Mesenteric fat pad (tissue), 1 donor: ENCODE measurements around the gene NDST3. TPM values are rescaled to one million over a fixed set of nuclear protein-coding genes. Genes with fewer than 3 reads are reported as not detected.

Experiments
- DNase-seq: peaks from one replicate; pipeline ENCODE4 v3.0.0-alpha.2; 2020; ENCODE audit warnings: low spot score
- long read RNA-seq: library from polyadenylated mRNA; unstranded; transcript quantifications from one replicate; pipeline ENCODE4 v2.0.0, GENCODE V29; 2020
- total RNA-seq: library from RNA; stranded (reverse); fragmentation: NEBNext Ultra II Directional; extraction: Animal tissue kit (Norgen Biotek cat#: 25700); gene quantifications from one replicate; pipeline ENCODE4 v1.2.1, GENCODE V29; 2021
- donor health status: DM: yes; HTN: yes; CAD: no.

Gene NDST3
- not detected for total RNA-seq
- long read RNA-seq = 0 reads

DNA sequence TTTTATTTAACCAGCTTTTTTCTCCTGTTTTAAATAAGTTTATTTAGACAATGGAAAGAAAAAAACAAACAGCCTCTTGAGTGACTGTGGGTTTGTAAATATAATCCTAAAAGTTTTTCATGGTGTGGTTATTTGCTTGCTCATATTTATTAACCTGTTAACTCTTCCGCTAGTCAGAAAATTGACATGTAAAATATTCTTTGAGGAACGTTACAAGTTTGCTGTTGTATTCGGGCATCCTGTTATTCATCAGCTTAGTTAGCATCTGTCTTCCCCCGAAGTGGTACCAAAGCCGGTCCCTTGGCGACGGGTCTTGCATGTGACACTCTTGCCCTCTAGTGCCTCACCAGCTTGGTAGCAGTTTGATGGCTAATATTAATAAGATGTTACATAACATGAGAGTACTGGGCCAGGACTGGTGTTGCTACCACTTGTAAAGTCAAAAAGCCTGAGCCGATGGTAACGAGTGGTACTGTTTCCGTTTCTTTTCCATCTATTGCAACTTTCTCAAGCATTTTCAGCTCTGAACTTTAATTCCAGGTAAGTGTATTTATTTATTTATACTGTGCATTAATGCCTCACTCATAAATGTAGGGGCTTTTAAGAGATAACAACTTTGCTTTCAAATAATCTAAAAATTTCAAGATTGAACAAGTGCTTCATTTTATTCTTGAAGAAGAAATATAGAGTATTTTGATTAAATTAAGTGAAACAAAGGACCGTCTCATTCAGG lies at the start of gene NDST3:
Gene NDST3 (plus strand): TSS at position 434 of the 733 bp plus-strand sequence. CDS start 19,425 bp downstream, outside the sequence.
- DNase-seq = no peak

DNA sequence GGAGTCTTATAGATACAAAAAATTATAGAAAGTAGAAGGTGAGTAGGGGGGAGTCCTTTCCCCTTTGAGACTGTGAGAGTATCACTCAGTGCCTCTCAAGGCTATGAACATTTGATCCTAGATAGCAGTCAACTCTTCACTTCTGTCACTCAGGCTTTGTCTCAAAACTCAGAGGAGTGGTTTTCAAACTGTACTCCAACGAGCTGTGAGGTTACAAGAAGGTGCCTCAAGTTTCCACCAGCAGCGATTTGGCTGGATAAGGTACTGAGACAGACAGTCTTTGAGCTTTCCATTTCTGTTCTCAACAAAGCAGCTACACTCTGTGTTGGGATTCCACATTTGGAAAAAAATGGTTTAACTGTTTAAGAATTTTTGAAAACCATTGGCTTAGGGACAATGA lies 48.0 kb upstream of the NDST3 start:
- no peak for DNase-seq

DNA sequence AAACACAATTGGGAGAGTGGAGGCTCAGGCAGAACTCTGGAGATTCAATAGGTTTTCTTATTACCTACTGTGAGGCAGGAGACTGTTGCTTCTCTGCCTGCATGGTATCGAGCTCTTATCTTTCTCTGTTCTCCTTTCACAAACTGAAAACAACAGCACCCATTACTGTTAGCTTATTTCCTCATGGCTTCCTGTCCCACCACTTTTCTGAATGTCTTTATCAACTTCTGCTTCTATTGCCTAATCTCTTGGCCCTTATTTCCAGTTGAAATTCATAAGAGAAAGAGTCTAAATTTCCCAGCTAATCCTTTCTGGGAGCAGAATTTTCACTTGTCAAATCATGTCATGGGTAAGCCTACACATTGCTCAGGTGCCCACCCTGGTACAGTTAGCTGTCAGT lies 46.8 kb upstream of the NDST3 start:
- no peak for DNase-seq

GRCh38 chr4:117996891-117997290 lies 37.4 kb upstream of the NDST3 start:
- no peak for DNase-seq

DNA sequence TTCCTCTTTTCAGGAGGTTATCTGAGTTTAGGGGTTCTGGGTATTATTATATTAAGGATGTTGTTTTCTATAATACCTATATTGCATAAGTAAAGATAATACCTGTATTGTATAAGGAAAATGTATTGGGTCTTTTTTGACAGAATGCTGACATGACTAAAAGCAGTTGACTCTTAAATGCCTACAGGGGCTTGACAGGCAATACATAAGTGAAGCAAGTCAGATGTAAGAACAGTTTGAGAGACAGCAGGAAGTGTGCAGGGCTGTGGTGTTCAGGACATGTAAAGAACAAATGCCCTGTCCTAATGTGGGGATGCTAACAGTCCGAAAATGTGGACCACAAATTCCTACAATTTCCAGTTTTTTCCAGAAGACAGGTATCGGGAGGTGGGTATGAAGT lies 30.2 kb upstream of the NDST3 start:
- DNase-seq = no peak

- DNase-seq = no peak
Observed at GRCh38 chr4:118005883-118006282, 28.4 kb upstream of the NDST3 start.

- no peak for DNase-seq
Observed at GRCh38 chr4:118012142-118012541, 22.1 kb upstream of the NDST3 start.

GRCh38 chr4:118014831-118015230 lies 19.5 kb upstream of the NDST3 start:
- DNase-seq = no peak

- no peak for DNase-seq
Observed at GRCh38 chr4:118018381-118019145, 15.7 kb upstream of the NDST3 start.

DNA sequence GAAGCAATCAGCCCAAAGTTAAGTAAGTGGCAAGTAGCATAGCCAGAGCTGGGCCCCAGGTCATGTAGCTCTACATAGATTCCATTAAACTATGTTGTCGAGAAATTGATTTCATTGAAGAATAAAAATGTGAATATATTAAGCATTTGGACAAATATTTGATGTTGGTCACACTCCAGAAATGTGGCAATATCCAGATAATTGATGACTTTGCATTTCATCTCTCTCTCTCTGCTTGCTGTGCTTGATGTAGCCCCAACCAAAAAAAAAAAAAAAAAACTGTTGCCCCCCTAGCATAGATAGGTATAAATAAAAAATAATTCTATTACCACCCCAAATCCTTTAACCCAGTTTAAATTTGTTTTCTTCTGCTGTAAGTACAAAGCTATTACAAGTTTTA lies 7.5 kb upstream of the NDST3 start:
- DNase-seq = no peak

DNA sequence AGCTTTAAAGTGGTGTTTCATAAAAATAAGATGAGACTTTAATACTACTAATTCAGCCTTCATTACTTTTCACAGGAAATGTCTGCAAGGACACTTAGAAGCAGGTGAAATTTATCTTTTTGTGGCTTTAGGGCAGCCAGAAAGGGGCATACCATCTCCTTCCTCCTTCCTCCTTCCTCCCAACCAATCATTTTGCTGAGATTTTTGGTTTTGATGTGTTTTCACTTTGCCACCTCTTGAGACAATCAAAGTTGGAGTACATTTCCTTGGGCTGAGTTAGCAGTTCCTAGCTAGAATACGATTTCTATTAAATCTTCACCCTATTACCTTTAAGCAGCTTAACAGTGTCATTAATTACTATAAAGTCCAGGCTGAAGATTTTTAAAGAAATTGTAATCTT lies 5.1 kb upstream of the NDST3 start:
- no peak for DNase-seq

GRCh38 chr4:118032691-118033090 lies 1.6 kb upstream of the NDST3 start:
- DNase-seq = no peak

DNA sequence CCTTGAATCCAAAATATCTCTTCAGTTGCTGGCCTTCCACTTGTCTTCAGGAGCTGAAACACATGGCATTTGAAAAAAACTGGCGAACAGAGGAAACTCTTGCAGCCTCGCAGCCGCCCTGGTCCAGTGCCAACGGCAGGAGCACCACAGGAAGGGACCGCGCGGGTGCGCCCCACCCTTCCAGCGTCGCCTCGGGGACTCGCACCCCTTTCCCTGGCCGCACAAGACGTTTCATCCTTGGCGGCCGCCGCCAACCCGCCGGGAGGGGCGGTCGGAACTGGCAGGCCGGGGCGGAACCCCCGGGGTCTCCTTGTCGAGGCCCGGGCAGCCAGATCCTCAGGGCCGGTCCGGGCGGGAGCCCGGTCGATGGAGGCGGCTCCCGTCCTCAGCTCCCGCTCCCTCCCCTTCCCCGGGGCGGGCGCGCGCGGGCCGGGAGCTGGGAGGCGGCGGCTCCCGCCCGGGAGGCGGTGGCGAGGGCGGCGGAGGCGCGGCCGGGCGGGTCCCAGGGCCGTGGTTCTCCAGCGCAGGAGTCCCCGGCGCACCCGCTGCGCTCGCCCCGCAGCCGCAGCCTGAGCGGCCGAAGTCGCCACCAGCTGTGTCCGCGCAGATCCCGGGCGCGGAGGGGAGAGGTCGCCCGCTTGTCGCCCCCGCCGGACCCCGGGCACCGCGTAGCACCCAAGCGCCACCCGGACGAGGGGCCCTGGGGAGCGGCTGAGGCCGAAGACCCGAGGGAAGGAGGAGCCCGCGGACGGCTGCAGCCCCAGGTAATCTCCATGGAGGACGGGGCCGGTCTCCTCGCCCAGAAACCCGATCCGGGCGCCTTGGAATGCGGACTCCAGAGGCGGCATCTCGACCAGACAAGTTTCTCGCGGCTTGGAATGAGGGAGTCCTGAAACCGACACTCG lies 886 bp upstream of the NDST3 start:
- no peak for DNase-seq

DNA sequence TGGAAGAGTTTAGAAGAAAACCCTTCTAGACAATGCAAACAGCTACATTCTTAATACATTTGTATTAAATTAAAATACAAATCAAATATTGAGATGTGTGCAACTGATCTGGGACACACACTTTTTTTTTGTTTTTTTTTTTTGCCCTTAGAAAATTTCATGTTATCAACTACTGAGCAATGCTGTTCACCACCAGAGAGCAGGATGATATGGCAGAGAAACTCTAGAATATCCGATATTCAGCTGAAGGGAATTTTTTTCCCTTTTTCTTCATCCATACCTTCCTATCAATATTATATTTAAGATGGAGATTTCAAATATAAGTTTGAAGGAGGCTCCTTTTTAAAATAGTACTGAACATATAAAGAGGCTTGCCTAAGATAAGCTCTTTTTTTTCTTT lies 1.0 kb downstream of the NDST3 start:
- DNase-seq = no peak

DNA sequence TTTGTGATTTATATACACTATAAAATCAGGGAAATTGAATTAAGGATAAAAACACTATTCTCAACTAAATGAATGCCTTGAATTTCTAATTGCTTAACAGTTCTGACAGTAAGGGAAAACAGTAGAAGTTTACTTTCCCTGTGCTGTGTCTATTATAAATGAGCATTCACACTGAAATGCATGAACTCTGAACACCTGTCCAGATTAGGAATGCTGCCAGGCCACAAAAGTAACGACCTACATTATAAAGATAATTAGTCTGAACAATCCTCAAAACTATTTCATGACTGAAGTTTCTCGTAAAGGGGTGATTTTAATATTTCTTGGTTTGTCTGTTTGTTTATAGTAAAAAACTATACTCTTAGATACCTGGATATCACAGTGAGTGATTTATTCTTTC lies 2.0 kb downstream of the NDST3 start:
- no peak for DNase-seq

GRCh38 chr4:118037955-118038354 lies 3.7 kb downstream of the NDST3 start:
- no peak for DNase-seq

DNA sequence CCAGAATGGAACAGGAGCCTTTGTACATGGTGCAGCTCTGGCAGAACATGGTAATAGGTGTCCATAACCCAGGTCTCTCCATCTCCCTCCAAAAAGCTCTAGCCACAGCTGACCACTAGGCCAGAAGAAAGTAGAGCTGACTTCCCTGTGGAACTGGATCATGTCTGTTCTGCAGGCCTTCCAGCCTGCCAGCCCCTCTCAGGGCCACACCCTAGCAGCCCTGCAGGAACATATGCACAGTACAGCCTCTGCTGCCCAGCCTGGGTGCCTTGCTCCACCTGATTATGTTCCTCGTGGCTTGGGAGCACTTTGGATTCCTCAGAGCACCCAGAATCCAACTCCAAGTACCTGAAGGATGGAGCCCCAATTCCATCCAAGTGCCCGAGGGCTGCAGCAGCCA lies 12.0 kb downstream of the NDST3 start:
- no peak for DNase-seq

GRCh38 chr4:118047043-118047442 lies 12.8 kb downstream of the NDST3 start:
- DNase-seq = no peak

DNA sequence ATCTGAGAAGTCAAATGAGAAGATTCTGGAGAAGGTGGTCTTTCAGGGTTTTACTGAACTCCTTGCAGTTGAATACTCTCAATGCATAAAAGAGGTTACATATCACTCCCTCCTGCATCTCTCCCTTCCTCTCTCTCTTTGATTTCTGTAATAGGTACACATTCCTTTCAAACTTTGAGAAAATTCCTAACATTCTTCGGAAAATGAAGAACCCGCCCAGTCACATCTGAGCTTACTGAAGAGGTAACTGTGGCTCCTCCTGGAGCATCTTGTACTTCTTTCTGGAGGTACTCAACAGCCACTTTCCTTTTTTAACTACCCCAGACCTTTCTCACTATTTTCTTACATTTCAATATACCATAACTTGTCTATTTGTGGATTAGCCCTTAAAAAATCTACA lies 24.7 kb downstream of the NDST3 start:
- no peak for DNase-seq

GRCh38 chr4:118059397-118059796 lies 25.1 kb downstream of the NDST3 start:
- DNase-seq = no peak

- DNase-seq = no peak
Observed at GRCh38 chr4:118076958-118077766, 42.9 kb downstream of the NDST3 start.
